HG03558 (cell line): ENCODE results near the gene NR1D1.
"Not testable (repeated sequence)": the region's sequence is repeated elsewhere in the genome, so short reads cannot be mapped to it uniquely, and the experiment has no call there.

ENCODE experiments used
- ATAC-seq: cut with Tn5 transposase; IDR thresholded peaks from one replicate; pipeline ENCODE4 v1.9.1; 2021; ENCODE audit warnings: moderate number of reproducible peaks; ENCODE audit not compliant: unreplicated experiment; ENCODE audit errors: extremely low read depth

NR1D1 gene

GRCh38 chr17:40100419-40100668, at the start of gene NR1D1:
TSS of gene NR1D1 (minus strand) at chr17:40100589. CDS start at chr17:40100094, 495 bp downstream.
- no peak for ATAC-seq

DNA sequence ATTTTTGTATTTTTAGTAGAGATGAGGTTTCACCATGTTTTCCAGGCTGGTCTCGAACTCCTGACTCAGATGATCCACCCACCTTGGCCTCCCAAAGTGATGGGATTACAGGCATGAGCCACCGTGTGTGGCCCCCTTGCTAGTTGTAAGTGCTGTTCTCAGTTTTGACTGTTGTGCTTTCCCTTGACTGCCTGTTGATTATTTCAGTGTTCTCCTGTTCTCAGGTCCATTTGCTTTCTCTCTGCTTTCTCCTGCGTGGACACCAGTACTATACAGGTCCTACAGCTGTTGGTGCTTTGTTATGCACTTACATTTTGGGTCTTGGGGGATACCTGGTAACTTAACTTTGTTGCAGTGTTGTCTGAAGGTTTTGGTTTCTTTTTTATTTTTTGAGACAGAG, 48.1 kb upstream of the NR1D1 start:
- ATAC-seq, result no peak

DNA sequence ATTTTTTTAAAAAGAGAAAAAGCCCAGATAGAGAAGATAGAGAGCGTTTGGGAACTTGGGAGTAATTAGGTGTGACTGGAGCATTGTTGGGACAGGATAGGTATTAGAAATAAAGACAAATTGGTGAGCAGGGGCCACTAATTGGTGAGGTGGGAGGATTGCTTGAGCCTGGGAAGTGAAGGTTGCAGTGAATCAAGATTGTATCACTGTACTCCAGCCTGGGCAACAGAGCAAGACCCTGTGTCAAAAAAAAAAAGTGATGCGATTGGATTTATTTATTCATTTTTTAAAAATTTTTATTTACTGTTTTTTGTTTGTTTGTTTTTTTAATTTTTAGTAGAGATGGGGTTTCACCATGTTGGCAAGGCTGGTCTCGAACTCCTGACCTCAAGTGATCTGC, 45.1 kb upstream of the NR1D1 start:
- no peak for ATAC-seq

GRCh38 chr17:40143166-40143565, 42.8 kb upstream of the NR1D1 start:
- ATAC-seq, result not testable (repeated sequence)

- ATAC-seq, result no peak
Observed at GRCh38 chr17:40139566-40140058, 39.2 kb upstream of the NR1D1 start.

DNA sequence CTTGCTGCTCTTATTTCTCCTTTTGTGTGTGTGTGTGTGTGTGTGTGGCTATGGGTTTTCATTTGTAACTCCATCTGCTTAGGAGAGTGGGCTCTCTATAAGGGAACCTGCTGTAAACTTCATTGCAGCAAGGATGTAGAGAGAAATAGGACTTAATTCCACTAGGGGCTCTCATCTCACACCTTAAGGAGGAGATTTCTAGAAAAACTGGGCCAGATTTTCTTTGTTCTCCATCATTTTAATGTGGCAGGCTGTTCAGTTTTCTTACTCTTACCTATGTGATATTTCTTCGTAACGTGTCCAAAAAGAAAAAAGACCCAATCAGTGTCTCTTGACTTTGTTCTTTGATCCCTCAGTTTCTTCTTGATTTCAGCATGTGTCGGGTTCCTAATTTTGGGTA, 35.4 kb upstream of the NR1D1 start:
- no peak for ATAC-seq

DNA sequence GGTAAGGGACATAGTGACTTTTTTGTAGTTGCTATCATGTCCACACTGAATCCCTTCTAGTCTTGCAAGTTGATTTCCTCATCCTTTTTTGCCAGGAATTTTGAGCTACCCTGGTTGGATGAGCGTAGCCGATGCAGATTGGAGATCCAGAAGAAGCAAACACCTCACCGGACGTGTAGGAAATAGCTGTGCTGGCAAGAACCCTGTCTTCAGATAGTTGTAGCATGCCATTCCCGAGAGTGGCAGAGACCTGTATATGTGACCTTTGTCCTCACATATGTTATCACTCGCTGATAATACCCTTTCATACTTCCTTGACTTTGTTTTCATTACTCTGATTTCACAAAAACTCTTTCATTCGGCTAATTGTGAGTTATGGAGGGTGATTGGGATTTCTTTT, 33.8 kb upstream of the NR1D1 start:
- no peak for ATAC-seq

GRCh38 chr17:40130352-40131042, 30.1 kb upstream of the NR1D1 start:
- ATAC-seq, result no peak

- ATAC-seq, result no peak
Observed at GRCh38 chr17:40129498-40129897, 29.1 kb upstream of the NR1D1 start.

DNA sequence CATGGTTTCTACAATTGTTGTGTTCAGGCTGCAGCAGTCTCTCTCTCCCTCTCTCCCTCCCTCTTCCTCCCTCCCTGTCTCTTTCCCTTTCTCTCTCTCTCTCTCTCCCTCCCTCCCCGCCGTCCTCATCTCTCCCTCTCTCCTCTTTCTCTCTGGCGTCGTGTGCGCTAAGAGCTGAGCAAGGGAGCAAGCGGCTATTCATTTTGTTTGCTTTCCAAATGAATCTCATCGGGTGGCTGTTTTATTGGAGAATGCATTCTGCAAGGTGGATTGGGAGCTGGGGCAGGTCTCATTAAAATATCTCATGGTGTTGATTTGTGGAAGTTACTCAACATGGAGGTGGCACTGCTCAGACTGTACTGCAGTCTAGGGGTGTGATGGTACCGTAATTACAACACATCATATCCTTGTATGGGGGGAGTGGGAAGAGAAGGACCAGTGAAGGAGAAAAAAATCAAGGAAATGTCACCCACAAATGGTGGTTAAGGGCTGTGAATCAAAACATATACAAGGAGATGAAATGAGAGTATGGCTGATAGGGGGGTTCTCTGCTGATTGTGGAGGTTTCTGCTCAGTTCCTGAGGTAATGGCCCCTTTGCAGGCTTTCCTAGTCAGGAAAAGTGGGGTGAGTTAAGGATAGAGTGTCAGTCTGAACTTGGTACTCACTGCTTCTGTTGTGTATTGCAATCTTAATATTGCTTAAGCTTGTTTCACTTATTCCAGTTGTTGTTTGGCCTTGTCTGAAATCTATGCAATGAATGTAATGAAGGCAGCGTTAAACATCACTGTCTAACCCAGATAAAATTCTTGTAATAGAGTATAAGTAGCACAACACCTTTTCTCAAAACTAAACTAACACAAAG, 24.1 kb upstream of the NR1D1 start:
- ATAC-seq, result no peak

DNA sequence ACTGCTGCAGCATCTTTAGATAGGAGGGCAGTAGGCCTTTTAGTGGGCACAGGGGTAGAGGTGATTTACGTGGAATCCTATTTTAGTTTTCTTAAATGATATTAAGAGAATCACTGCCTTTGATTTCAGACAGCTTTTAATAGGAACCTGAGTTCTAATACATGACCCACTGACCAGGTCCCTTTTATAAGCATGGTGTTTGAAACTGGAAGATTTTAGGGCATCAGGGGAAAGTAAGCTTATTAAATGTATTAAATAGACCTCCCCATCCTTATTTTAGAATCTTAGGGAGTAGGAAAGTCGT, 23.4 kb upstream of the NR1D1 start:
- no peak for ATAC-seq

- no peak for ATAC-seq
Observed at GRCh38 chr17:40122999-40123810, 22.8 kb upstream of the NR1D1 start.

GRCh38 chr17:40122136-40122998, 22.0 kb upstream of the NR1D1 start:
- ATAC-seq, result no peak

DNA sequence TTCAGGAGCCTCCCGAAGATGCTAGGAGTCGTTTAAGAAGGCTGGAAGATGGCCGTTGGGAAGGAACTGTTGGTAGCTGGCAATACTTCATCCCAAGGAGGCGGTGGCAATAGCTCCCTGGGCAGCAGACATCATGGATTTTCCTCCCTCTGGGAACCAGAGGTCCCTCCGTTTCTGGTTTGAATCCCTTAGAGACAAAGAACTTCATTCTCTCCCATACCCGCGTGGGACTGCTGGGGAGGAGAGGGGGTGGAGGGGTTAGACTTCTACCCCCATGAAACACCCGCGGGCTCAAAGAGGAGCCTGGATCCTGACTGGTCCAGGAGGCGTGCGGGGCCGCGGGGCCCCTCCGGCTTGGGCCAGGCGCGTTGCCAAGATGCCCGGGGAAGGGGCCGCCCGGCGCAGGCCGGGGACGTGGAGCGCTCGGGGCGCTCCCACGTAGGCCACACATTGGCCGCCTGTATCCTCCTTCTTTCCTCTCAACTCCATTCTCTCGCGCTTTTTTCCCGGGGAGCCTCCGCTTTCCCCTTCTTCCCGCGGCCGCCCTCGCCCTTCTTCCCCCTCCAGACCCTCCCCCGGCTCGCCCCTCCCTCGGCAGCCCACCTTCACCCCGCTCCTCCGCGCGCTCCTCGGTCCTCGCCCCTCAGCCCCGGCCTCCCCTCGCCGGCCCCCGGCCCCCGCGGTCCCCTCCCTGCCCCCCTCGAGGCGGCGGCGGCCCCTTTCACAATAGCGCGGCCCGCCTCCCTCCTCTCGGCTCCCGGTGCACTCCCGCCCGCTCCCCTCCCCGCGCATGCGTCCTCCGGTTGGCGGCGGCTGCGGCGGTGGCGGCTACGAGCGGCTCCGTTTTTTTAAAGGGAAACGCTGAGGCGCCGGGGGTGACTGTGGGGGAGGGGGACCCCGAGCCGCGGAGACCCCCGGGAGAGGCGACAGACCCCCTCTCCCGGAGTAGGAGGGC, 21.1 kb upstream of the NR1D1 start, which contains the start of gene MSL1:
MSL1 (plus strand) TSS at position 791 of the 955 bp plus-strand sequence. CDS start 642 bp downstream, outside the sequence.
- no peak for ATAC-seq

GRCh38 chr17:40115101-40115436, 14.7 kb upstream of the NR1D1 start:
- ATAC-seq, result no peak

GRCh38 chr17:40113907-40114245, 13.5 kb upstream of the NR1D1 start:
- ATAC-seq, result no peak

DNA sequence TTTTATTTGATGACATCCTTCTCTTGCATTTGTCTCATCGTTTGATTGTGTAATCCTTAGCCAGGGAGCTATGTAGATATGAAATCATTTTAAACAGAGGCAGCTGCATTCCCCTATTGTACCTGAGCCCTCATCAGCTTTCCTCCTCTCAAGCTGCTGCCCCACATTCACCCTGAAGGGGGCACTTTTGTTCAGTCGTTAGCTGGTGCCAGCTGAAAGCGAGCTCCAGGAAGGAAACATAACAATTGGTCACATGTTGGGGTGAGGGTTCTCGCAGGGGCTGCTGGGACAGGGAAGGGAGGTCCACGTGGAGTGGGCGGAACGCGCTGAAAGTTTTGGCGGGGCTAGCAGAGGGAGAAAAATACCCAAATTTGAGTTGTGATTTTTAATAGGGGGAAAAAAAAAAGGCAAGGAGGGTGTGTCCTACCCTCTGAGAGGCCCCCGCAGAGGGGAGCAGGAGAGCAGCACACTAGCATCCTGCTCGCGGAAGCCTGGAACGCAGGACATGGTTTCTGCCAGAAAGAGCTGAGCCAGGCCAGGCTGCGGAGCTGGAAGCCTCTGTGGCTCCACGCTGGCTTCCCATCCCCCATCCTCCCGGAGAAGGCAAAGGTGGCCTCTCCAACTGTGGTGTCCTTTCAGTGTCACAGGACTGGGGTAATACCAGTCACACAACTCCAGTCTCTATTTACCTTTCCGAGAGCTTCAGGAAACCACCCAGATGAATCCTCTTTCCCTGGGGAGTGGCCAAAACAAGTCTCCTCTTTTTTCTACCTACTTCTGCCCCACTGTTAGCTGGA, 12.9 kb upstream of the NR1D1 start:
- peak; percentile 78 for ATAC-seq

GRCh38 chr17:40112718-40113109, 12.3 kb upstream of the NR1D1 start:
- ATAC-seq, result no peak
